ENCODE data around the gene SELENOP. TPM values are rescaled to one million over a fixed set of nuclear protein-coding genes. Genes with fewer than 3 reads are reported as not detected.

SELENOP gene
- total RNA-seq, 1 experiment from 2014 or later = 8.5 TPM

DNA sequence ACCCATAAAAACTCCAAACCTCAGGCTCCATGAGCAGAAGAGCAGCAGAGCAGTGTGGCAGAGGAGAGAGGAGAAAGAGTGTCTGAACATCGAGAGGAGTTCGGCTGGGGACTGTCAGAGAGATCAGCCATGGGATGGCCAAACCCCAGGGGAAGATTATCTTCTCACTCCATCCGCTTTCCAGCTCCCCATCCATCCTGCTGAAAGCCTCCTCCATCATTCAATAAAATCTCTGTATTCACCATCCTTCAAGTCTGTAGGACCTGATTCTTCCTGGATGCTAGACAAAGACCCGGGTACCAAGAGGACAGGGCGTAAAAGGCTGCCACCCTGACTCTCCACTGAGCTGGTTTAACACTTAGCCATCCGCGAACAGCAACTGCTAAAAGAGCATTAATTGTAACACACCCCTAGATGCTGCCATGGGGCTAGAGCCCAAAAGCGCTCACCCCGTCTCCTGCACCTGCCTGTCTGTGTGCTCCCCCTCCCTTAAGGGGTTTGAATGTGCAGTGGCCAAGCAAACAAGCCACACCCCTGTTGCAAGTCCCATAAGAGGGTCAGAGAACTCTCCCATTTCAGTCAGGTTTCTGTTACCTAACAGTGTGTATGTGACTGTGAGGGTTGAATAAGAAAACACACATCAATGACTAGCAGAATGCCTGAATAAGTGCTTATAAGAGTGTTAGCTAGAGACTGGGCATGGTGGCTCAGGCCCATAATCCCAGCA lies 13.9 kb upstream of the SELENOP start:
- H2BK15ac ChIP-seq (ENCODE audit: low read depth, low read length) = no peak overlapping the region
- no peaks in the 10 kb centered on the region for H3K23me2 ChIP-seq (ENCODE audit: insufficient read length, low read depth, low read length, poor library complexity, severe bottlenecking)
- no peak overlapping the region for H2BK20ac ChIP-seq (ENCODE audit: low read depth, low read length, poor library complexity, severe bottlenecking)
- no peak overlapping the region for H2BK12ac ChIP-seq (ENCODE audit: insufficient read length, low read depth, low read length)
- H4K91ac ChIP-seq (ENCODE audit: insufficient read length, low read depth, low read length) = no peak overlapping the region
- no peaks in the 10 kb centered on the region for H3K27me3 ChIP-seq (ENCODE audit: insufficient read depth, low read length)
- Mint-ChIP-seq H3K4me3 (no peak overlapping the region), H3K9me3 (no peaks in the 10 kb centered on the region), H3K36me3 (ENCODE audit: insufficient read depth in 1 of 3, low read depth in 3 of 3) (no peaks in the 10 kb centered on the region), H3K27ac (no peak overlapping the region), H3K4me1 (no peaks in the 10 kb centered on the region), H3K27me3 (ENCODE audit: low read depth) (no peaks in the 10 kb centered on the region; the same call in 1 of the 2 replicates)
- H3K4me2 ChIP-seq (ENCODE audit: insufficient read depth, insufficient read length, low read length) = no peak overlapping the region
- no peak overlapping the region for H3K14ac ChIP-seq (ENCODE audit: insufficient read depth, low read length)
- H3K18ac ChIP-seq (ENCODE audit: insufficient read length, low read depth, low read length) = no peak overlapping the region
- H3K79me2 ChIP-seq (ENCODE audit: insufficient read depth, low read length) = no peaks in the 10 kb centered on the region
- DNase-seq = no peak
- TF ChIP-seq, protein P1, sequence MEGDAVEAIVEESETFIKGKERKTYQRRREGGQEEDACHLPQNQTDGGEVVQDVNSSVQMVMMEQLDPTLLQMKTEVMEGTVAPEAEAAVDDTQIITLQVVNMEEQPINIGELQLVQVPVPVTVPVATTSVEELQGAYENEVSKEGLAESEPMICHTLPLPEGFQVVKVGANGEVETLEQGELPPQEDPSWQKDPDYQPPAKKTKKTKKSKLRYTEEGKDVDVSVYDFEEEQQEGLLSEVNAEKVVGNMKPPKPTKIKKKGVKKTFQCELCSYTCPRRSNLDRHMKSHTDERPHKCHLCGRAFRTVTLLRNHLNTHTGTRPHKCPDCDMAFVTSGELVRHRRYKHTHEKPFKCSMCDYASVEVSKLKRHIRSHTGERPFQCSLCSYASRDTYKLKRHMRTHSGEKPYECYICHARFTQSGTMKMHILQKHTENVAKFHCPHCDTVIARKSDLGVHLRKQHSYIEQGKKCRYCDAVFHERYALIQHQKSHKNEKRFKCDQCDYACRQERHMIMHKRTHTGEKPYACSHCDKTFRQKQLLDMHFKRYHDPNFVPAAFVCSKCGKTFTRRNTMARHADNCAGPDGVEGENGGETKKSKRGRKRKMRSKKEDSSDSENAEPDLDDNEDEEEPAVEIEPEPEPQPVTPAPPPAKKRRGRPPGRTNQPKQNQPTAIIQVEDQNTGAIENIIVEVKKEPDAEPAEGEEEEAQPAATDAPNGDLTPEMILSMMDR (conservative IDR thresholded peaks at IDR 0.05) = no peak
- H4K8ac ChIP-seq (replicated peaks; ENCODE audit: insufficient read length, low read depth, low read length) = no peak overlapping the region
- H3K27ac ChIP-seq (ENCODE audit: insufficient read length, low read depth, low read length) = no peak overlapping the region
- no peak overlapping the region for H2BK120ac ChIP-seq (ENCODE audit: low read depth, low read length, poor library complexity, severe bottlenecking)
- no peak overlapping the region for H2AFZ ChIP-seq (ENCODE audit: low read length)
- no peaks in the 10 kb centered on the region for H3K9me3 ChIP-seq (ENCODE audit: control insufficient read depth, low read depth, low read length)
- H3K4ac ChIP-seq (ENCODE audit: low read depth, low read length) = no peak overlapping the region
- no peaks in the 10 kb centered on the region for H3K79me1 ChIP-seq (ENCODE audit: insufficient read depth, low read depth, low read length, poor library complexity, severe bottlenecking)
- no peak overlapping the region for H2AK5ac ChIP-seq (ENCODE audit: insufficient read length, low read length)
- H3T11ph ChIP-seq (ENCODE audit: low read length) = no peak overlapping the region
- H3K4me1 ChIP-seq (ENCODE audit: insufficient read depth, low read length) = no peaks in the 10 kb centered on the region
- no peak overlapping the region for H3K56ac ChIP-seq (ENCODE audit: insufficient read length, low read depth, low read length)
- no peak overlapping the region for H3K9ac ChIP-seq (ENCODE audit: extremely low read depth, insufficient read length, low read length)
- no peaks in the 10 kb centered on the region for H4K20me1 ChIP-seq (ENCODE audit: control insufficient read depth, insufficient read depth, insufficient read length)
- no CpG with 5 or more reads among the region's 9 CpGs for WGBS (ENCODE audit: extremely low coverage, insufficient read length, low lambda C conversion rate)
- no peak overlapping the region for H2BK5ac ChIP-seq (ENCODE audit: insufficient read length, low read length)
- no peak overlapping the region for H4K5ac ChIP-seq (ENCODE audit: insufficient read length, low read depth, low read length)
- no peak overlapping the region for H3K23ac ChIP-seq (ENCODE audit: insufficient read length, low read depth, low read length)
